H1 (cell line): ENCODE data around the gene PLD6. TPM values are rescaled to one million over a fixed set of nuclear protein-coding genes. Genes with fewer than 3 reads are reported as not detected.

Experiments used
- CTCF ChIA-PET: fragments of 300-600 bp; sonication (Branson Sonifier 250); formaldehyde crosslinking; loops from one replicate; lab custom pipeline; 2021; ENCODE audit not compliant: partially characterized antibody; lab: Charles Lee
- POLR2A ChIA-PET: fragments of 300-600 bp; sonication (Branson Sonifier 250); formaldehyde crosslinking; loops from one replicate; lab custom pipeline; 2021; ENCODE audit warnings: inconsistent platforms; ENCODE audit not compliant: partially characterized antibody; lab: Charles Lee
- DNase-seq, 2 experiments: peaks; one replicate each; pipeline versions ENCODE4 v3.0.0 to v3.0.0-alpha.2; 2010 to 2022; ENCODE audit warnings: low spot score in 2 of 2, low read depth in 1 of 2, mixed read lengths in 1 of 2
- FAIRE-seq: peaks from 2 replicates; lab custom pipeline; 2011; peaks lifted over from hg19 to GRCh38; lab: Jason Lieb, UNC
- H2AFZ ChIP-seq: 2 replicates; pipeline ENCODE4 v1.8.1; 2012; ENCODE audit warnings: low read length, inconsistent platforms
- H2AK5ac ChIP-seq: 2 replicates; pipeline ENCODE4 v1.6.1; 2013; ENCODE audit warnings: low read depth, low read length
- H2BK120ac ChIP-seq: replicated peaks from 2 replicates; pipeline ENCODE3; 2013; ENCODE audit warnings: low read depth, low read length, inconsistent platforms
- H2BK12ac ChIP-seq: 2 replicates; pipeline ENCODE4 v1.6.1; 2013; ENCODE audit warnings: low read depth, low read length
- H2BK15ac ChIP-seq: 2 replicates; pipeline ENCODE4 v1.6.1; 2013; ENCODE audit warnings: low read length
- H2BK20ac ChIP-seq: 2 replicates; pipeline ENCODE4 v1.6.1; 2013; ENCODE audit warnings: low read length
- H2BK5ac ChIP-seq: 2 replicates; pipeline ENCODE4 v1.6.1; 2013; ENCODE audit warnings: low read depth, low read length
- H3K14ac ChIP-seq: 2 replicates; pipeline ENCODE4 v1.6.1; 2013; ENCODE audit warnings: inconsistent platforms; ENCODE audit not compliant: insufficient read length
- H3K18ac ChIP-seq: 2 replicates; pipeline ENCODE4 v1.6.1; 2013; ENCODE audit warnings: low read length; ENCODE audit errors: extremely low read depth
- H3K23ac ChIP-seq: 2 replicates; pipeline ENCODE4 v1.6.1; 2013; ENCODE audit warnings: inconsistent platforms; ENCODE audit not compliant: insufficient read length
- H3K23me2 ChIP-seq: 2 replicates; pipeline ENCODE4 v1.6.1; 2013; ENCODE audit warnings: low read depth, low read length
- H3K27ac ChIP-seq: 2 replicates; pipeline ENCODE4 v1.6.1; 2011; ENCODE audit warnings: low read depth, low read length, inconsistent platforms
- H3K27me3 ChIP-seq, 4 experiments: replicated peaks in 1 of 4; 1 replicate in 1 of 4; 2 replicates in 3 of 4; pipeline versions ENCODE4 v1.6.1 to v1.8.1; 2011 to 2013; ENCODE audit warnings: low read length in 3 of 4, mild to moderate bottlenecking in 3 of 4, inconsistent platforms in 2 of 4, mixed read lengths in 2 of 4, moderate library complexity in 1 of 4; ENCODE audit not compliant: control insufficient read depth in 3 of 4, insufficient read depth in 3 of 4; ENCODE audit errors: extremely low read depth in 1 of 4
- H3K36me3 ChIP-seq, 4 experiments: 2 replicates each; pipeline versions ENCODE4 v1.6.1 to v1.8.1; 2011 to 2013; ENCODE audit warnings: mild to moderate bottlenecking in 4 of 4, low read length in 3 of 4, moderate library complexity in 2 of 4, control low read depth in 1 of 4, inconsistent platforms in 1 of 4; ENCODE audit not compliant: insufficient read depth in 4 of 4, control insufficient read depth in 2 of 4
- H3K4ac ChIP-seq: replicated peaks from 2 replicates; pipeline ENCODE3; 2013; ENCODE audit warnings: low read length, low read depth, mixed read lengths, inconsistent platforms; ENCODE audit not compliant: insufficient read length
- H3K4me1 ChIP-seq, 4 experiments: replicated peaks in 1 of 4; 1 replicate in 1 of 4; 2 replicates in 3 of 4; pipeline versions ENCODE4 v1.6.1 to v1.8.1; 2011 to 2013; ENCODE audit warnings: low read length in 3 of 4, inconsistent platforms in 2 of 4, mixed read lengths in 1 of 4; ENCODE audit not compliant: insufficient read depth in 4 of 4, control insufficient read depth in 3 of 4
- H3K4me2 ChIP-seq, 2 experiments: 2 replicates each; pipeline versions ENCODE4 v1.6.1 to v1.8.1; 2011 to 2013; ENCODE audit warnings: low read depth in 2 of 2, low read length in 2 of 2, control low read depth in 1 of 2, inconsistent platforms in 1 of 2, mild to moderate bottlenecking in 1 of 2; ENCODE audit not compliant: insufficient read depth in 1 of 2
- H3K4me3 ChIP-seq, 4 experiments: fragments of 200-600, 300-600 bp in 1 of 4; sonication (generic), shearing (Covaris generic), sonication (Bioruptor Twin) in 1 of 4; 2 replicates each; pipeline versions ENCODE4 v1.5.1 to v1.8.1; 2011 to 2016; ENCODE audit warnings: low read length in 4 of 4, low read depth in 3 of 4, control low read depth in 2 of 4, inconsistent platforms in 2 of 4, mild to moderate bottlenecking in 2 of 4, mixed read lengths in 1 of 4, moderate library complexity in 1 of 4; ENCODE audit not compliant: insufficient read depth in 2 of 4; ENCODE audit errors: extremely low read depth in 1 of 4
- H3K56ac ChIP-seq: replicated peaks from 2 replicates; pipeline ENCODE3; 2013; ENCODE audit warnings: low read depth, mild to moderate bottlenecking, mixed read lengths, low read length, inconsistent platforms; ENCODE audit not compliant: insufficient read length
- H3K79me1 ChIP-seq: 2 replicates; pipeline ENCODE4 v1.6.1; 2013; ENCODE audit warnings: low read depth, low read length, control low read depth
- H3K79me2 ChIP-seq, 2 experiments: 2 replicates each; pipeline versions ENCODE4 v1.6.1 to v1.8.1; 2012 to 2013; ENCODE audit warnings: low read length in 2 of 2, mild to moderate bottlenecking in 2 of 2, inconsistent platforms in 1 of 2; ENCODE audit not compliant: insufficient read depth in 2 of 2, control insufficient read depth in 1 of 2
- H3K9ac ChIP-seq, 4 experiments: replicated peaks in 1 of 4; 1 replicate in 1 of 4; 2 replicates in 3 of 4; pipeline versions ENCODE4 v1.6.1 to v1.8.1; 2011 to 2013; ENCODE audit warnings: low read depth in 3 of 4, low read length in 3 of 4, control low read depth in 2 of 4, mild to moderate bottlenecking in 2 of 4, moderate library complexity in 2 of 4, inconsistent platforms in 1 of 4; ENCODE audit errors: extremely low read depth in 1 of 4
- H3K9me3 ChIP-seq, 2 experiments: 2 replicates each; pipeline versions ENCODE4 v1.6.1 to v1.8.1; 2012 to 2013; ENCODE audit warnings: mild to moderate bottlenecking in 2 of 2, moderate library complexity in 2 of 2, control low read depth in 1 of 2, inconsistent platforms in 1 of 2, low read depth in 1 of 2, low read length in 1 of 2, mixed read lengths in 1 of 2; ENCODE audit not compliant: insufficient read depth in 2 of 2
- H4K20me1 ChIP-seq, 2 experiments: replicated peaks in 1 of 2; 2 replicates each; pipeline versions ENCODE3 to v1.8.1; 2011 to 2013; ENCODE audit warnings: inconsistent platforms in 2 of 2, low read length in 2 of 2, mild to moderate bottlenecking in 1 of 2; ENCODE audit not compliant: insufficient read depth in 2 of 2, control insufficient read depth in 1 of 2
- H4K5ac ChIP-seq: 2 replicates; pipeline ENCODE4 v1.6.1; 2013; ENCODE audit warnings: low read length, low read depth, mixed read lengths, inconsistent platforms; ENCODE audit not compliant: insufficient read length
- H4K8ac ChIP-seq: 2 replicates; pipeline ENCODE4 v1.8.0; 2013; ENCODE audit warnings: mild to moderate bottlenecking, moderate library complexity, low read length, inconsistent platforms; ENCODE audit not compliant: insufficient read depth; ENCODE audit errors: extremely low read depth
- H4K91ac ChIP-seq: replicated peaks from 2 replicates; pipeline ENCODE3; 2013; ENCODE audit warnings: low read length, mixed read lengths, inconsistent platforms; ENCODE audit not compliant: insufficient read length
- SP2 ChIP-seq: IDR thresholded peaks from 2 replicates; pipeline ENCODE4 v1.6.1; 2012; ENCODE audit warnings: mild to moderate bottlenecking, low read length, inconsistent platforms
- YY1 ChIP-seq: IDR thresholded peaks from 2 replicates; pipeline ENCODE4 v1.6.1; 2011; ENCODE audit warnings: low read depth, mild to moderate bottlenecking, low read length
- whole genome bisulfite sequencing, 2 experiments: shearing (Covaris generic) in 1 of 2; methylation state at CpG; one replicate each; pipeline versions ENCODE4 v1.1.6 to v1.1.7; 2013 to 2015; ENCODE audit warnings: low lambda C conversion rate in 2 of 2, mixed read lengths in 2 of 2, inconsistent platforms in 1 of 2, low coverage in 1 of 2, missing lambda C conversion rate in 1 of 2; ENCODE audit not compliant: insufficient replicate concordance in 2 of 2, insufficient coverage in 1 of 2, insufficient read length in 1 of 2; ENCODE audit errors: extremely low coverage in 1 of 2, missing lambda C conversion rate in 1 of 2; 5-methylcytosine and 5-hydroxymethylcytosine counted together
- polyA plus RNA-seq, 7 experiments: library from polyadenylated mRNA; depleted of rRNA in 3 of 7; stranded (reverse) in 5 of 7; unstranded in 2 of 7; fragments of >200 nt in 5 of 7; fragments of 200-250 nt in 2 of 7; gene quantifications; 1 replicate in 5 of 7; 2 replicates in 1 of 7; 4 replicates in 1 of 7; pipeline versions ENCODE4 v1.2.1 to v1.2.3, GENCODE V29; 2011 to 2013; ENCODE audit warnings: missing spikeins in 2 of 7, mixed read lengths in 2 of 7
- total RNA-seq: library from RNA; stranded (reverse); fragmentation: NEBNext Ultra II Directional; extraction: Animal tissue kit (Norgen Biotek cat#: 25700); gene quantifications from 2 replicates; pipeline ENCODE4 v1.2.1, GENCODE V29; 2021

Gene PLD6
- total and polyA plus RNA-seq, 2 of the 8 experiments (the other 6 are each of a cell fraction or from before 2014, with no cell fraction given), result 0.20 to 0.22 TPM

DNA sequence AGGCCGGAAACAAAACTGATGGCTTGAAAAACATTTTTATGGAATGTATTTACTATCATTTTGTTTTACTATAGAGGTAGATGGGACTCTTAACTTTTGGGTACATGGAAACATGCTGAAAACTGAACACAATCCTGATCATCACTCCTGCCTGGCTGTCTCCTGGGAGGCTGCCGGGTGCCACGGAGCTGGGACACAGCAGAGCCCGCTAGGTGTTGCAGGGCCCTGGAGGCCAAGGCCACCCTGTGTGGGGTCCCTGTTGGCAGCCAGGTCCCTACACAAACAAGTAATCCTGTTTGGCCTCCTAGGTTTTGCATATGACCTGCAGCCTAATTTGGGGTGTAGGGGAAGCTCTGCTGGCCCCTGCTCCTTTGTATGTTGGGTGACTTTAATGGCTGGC is 17.5 kb downstream of the PLD6 start:
- Histone ChIP-seq H3K23ac (no peak overlapping the region), H3K4me1 (peaks cover 0 to 3% (median under 1%) of the 10 kb centered on the region in 4 experiments; a peak in 3 of 7 replicates), H3K79me1 (no peaks in the 10 kb centered on the region), H2BK12ac (no peak overlapping the region), H3K4me3 (no peak overlapping the region), H4K91ac (no peak overlapping the region), H3K27ac (no peak overlapping the region), H2BK5ac (no peak overlapping the region), H2AK5ac (no peak overlapping the region), H3K9me3 (no peaks in the 10 kb centered on the region), H3K36me3 (no peaks in the 10 kb centered on the region; a peak in 3 of 8 replicates), H3K9ac (no peak overlapping the region), H2BK120ac (no peak overlapping the region), H4K5ac (no peak overlapping the region), H3K23me2 (no peaks in the 10 kb centered on the region), H3K18ac (no peak overlapping the region), H3K79me2 (no peaks in the 10 kb centered on the region), H3K4me2 (no peak overlapping the region), H2BK20ac (no peak overlapping the region), H4K20me1 (no peaks in the 10 kb centered on the region), H3K4ac (no peak overlapping the region), H3K14ac (no peak overlapping the region), H3K27me3 (no peaks in the 10 kb centered on the region), H4K8ac (no peak overlapping the region), H3K56ac (no peak overlapping the region), H2AFZ (no peak overlapping the region), H2BK15ac (no peak overlapping the region)
- ChIA-PET POLR2A (interaction anchor here (0.6 to 1.2 kb wide), 2 partner anchors 13 to 197 kb away, joined by 3 to 4 read pairs; no protein-coding TSS in a partner anchor), CTCF (interaction anchor here (1.0 to 1.3 kb wide), 3 partner anchors 9 to 188 kb away, joined by 3 to 5 read pairs (median 4); no protein-coding TSS in a partner anchor)
- DNase-seq (no peak), FAIRE-seq (no peak)
- 99% methylated on average over 4 of the region's 4 CpGs; no CpG with 5 or more reads in 1 of the 2 experiments for WGBS, 2 experiments
- TF ChIP-seq SP2 (no peak), YY1 (no peak)
